IMR-90 (cell line): ENCODE results near the gene TRIM62. TPM values are rescaled to one million over a fixed set of nuclear protein-coding genes. Genes with fewer than 3 reads are reported as not detected.

Experiments used
- ATAC-seq: fragments of 200-7000 bp; cut with Tn5 transposase; 2 replicates; pipeline ENCODE4 v1.9.1; 2020; ENCODE audit warnings: low read depth, mild to moderate bottlenecking, moderate library complexity
- BruUV-seq: library from RNA; stranded (reverse); fragments of 400-500 nt; replicated peaks from 2 replicates; lab custom pipeline; 2021; lab: Mats Ljungman, UMichigan
- CTCF ChIA-PET: fragments of 300-600 bp; formaldehyde crosslinking; extraction: SDS; loops from one replicate; lab custom pipeline; 2021; ENCODE audit warnings: antibody characterized with exemption; lab: Yijun Ruan, JAX
- POLR2A ChIA-PET: fragments of 300-600 bp; sonication (Branson Sonifier 250); formaldehyde crosslinking; loops from one replicate; lab custom pipeline; 2022; ENCODE audit warnings: antibody characterized with exemption; ENCODE audit not compliant: unreplicated experiment; lab: Charles Lee
- DNase-seq: peaks from one replicate; pipeline ENCODE4 v3.0.0; 2013
- H2AFZ ChIP-seq: replicated peaks from 2 replicates; pipeline ENCODE3; 2013; ENCODE audit warnings: low read length, mild to moderate bottlenecking; ENCODE audit not compliant: poor library complexity
- H2AK5ac ChIP-seq: 2 replicates; pipeline ENCODE4 v1.6.1; 2013; ENCODE audit warnings: low read depth, low read length, inconsistent platforms
- H2AK9ac ChIP-seq: replicated peaks from 2 replicates; pipeline ENCODE3; 2013; ENCODE audit warnings: mild to moderate bottlenecking, low read depth, low read length, moderate library complexity; ENCODE audit not compliant: poor library complexity
- H2BK120ac ChIP-seq: 2 replicates; pipeline ENCODE4 v1.6.1; 2013; ENCODE audit warnings: low read depth, low read length, inconsistent platforms
- H2BK15ac ChIP-seq: 3 replicates; pipeline ENCODE4 v1.6.1; 2013; ENCODE audit warnings: low read depth, low read length, inconsistent platforms
- H2BK20ac ChIP-seq: 2 replicates; pipeline ENCODE4 v1.6.1; 2013; ENCODE audit warnings: low read depth, mild to moderate bottlenecking, inconsistent platforms, low read length, moderate library complexity
- H2BK5ac ChIP-seq: 2 replicates; pipeline ENCODE4 v1.6.1; 2013; ENCODE audit warnings: mild to moderate bottlenecking, low read depth, low read length, inconsistent platforms; ENCODE audit not compliant: poor library complexity, severe bottlenecking
- H3K14ac ChIP-seq: replicated peaks from 2 replicates; pipeline ENCODE4 v1.6.1; 2013; ENCODE audit warnings: low read depth, low read length, inconsistent platforms
- H3K18ac ChIP-seq: 2 replicates; pipeline ENCODE4 v1.6.1; 2013; ENCODE audit warnings: low read depth, low read length, control low read depth
- H3K23ac ChIP-seq: 2 replicates; pipeline ENCODE4 v1.6.1; 2013; ENCODE audit warnings: low read depth, low read length, inconsistent platforms
- H3K27ac ChIP-seq: 2 replicates; pipeline ENCODE4 v1.5.1; 2013; ENCODE audit warnings: mild to moderate bottlenecking, control low read depth, low read length; ENCODE audit not compliant: insufficient read depth
- H3K27me3 ChIP-seq: 2 replicates; pipeline ENCODE4 v1.6.1; 2013; ENCODE audit warnings: low read length; ENCODE audit not compliant: control insufficient read depth, insufficient read depth
- H3K36me3 ChIP-seq: 2 replicates; pipeline ENCODE4 v1.6.1; 2013; ENCODE audit warnings: low read length, mixed read lengths; ENCODE audit not compliant: control insufficient read depth, insufficient read depth
- H3K4ac ChIP-seq: 2 replicates; pipeline ENCODE4 v1.6.1; 2013; ENCODE audit warnings: low read depth, low read length, inconsistent platforms
- H3K4me1 ChIP-seq: 2 replicates; pipeline ENCODE4 v1.6.1; 2013; ENCODE audit warnings: low read length, mixed read lengths; ENCODE audit not compliant: control insufficient read depth, insufficient read depth
- H3K4me2 ChIP-seq: 2 replicates; pipeline ENCODE4 v1.6.1; 2013; ENCODE audit warnings: low read depth, mild to moderate bottlenecking, control low read depth, low read length, moderate library complexity
- H3K4me3 ChIP-seq: 2 replicates; pipeline ENCODE4 v1.5.1; 2013; ENCODE audit warnings: low read depth, mild to moderate bottlenecking, control low read depth, low read length, moderate library complexity; ENCODE audit not compliant: insufficient read depth
- H3K56ac ChIP-seq: 2 replicates; pipeline ENCODE4 v1.6.1; 2013; ENCODE audit warnings: low read length, inconsistent platforms; ENCODE audit not compliant: insufficient read depth; ENCODE audit errors: extremely low read depth
- H3K79me1 ChIP-seq, 2 experiments: 2 replicates each; pipeline ENCODE4 v1.6.1; 2013; ENCODE audit warnings: low read length in 2 of 2, inconsistent platforms in 1 of 2, low read depth in 1 of 2
- H3K9ac ChIP-seq: 2 replicates; pipeline ENCODE4 v1.6.1; 2013; ENCODE audit warnings: low read depth, low read length, control low read depth
- H3K9me1 ChIP-seq: 2 replicates; pipeline ENCODE4 v1.6.1; 2013; ENCODE audit warnings: low read length, inconsistent platforms; ENCODE audit not compliant: insufficient read depth
- H3K9me3 ChIP-seq: 2 replicates; pipeline ENCODE4 v1.6.1; 2013; ENCODE audit warnings: low read length; ENCODE audit not compliant: control insufficient read depth, insufficient read depth
- H4K20me1 ChIP-seq: 2 replicates; pipeline ENCODE4 v1.6.1; 2013; ENCODE audit warnings: low read length, inconsistent platforms; ENCODE audit not compliant: insufficient read depth
- H4K5ac ChIP-seq: 2 replicates; pipeline ENCODE4 v1.6.1; 2013; ENCODE audit warnings: mild to moderate bottlenecking, low read depth, low read length, control low read depth
- H4K8ac ChIP-seq, 2 experiments: 2 replicates each; pipeline ENCODE4 v1.6.1; 2013; ENCODE audit warnings: low read depth in 2 of 2, low read length in 2 of 2, control low read depth in 1 of 2, inconsistent platforms in 1 of 2
- H4K91ac ChIP-seq: 2 replicates; pipeline ENCODE4 v1.6.1; 2013; ENCODE audit warnings: low read depth, low read length, inconsistent platforms; ENCODE audit not compliant: insufficient read depth
- CHD1 ChIP-seq: IDR thresholded peaks from 2 replicates; pipeline ENCODE4 v1.6.1; 2012; ENCODE audit warnings: low read depth, low read length, improper control_type of control experiment
- CTCF ChIP-seq: conservative IDR thresholded peaks from 2 replicates; pipeline ENCODE4 v1.5.1; 2012; ENCODE audit warnings: mild to moderate bottlenecking, low read depth, low read length, improper control_type of control experiment
- MAFK ChIP-seq: IDR thresholded peaks from 2 replicates; pipeline ENCODE4 v1.6.1; 2012; ENCODE audit warnings: low read depth, low read length, improper control_type of control experiment
- SMC3 ChIP-seq: fragments of 150-350 bp; IDR thresholded peaks from 2 replicates; pipeline ENCODE4 v1.6.1; 2016; ENCODE audit warnings: low read depth, mild to moderate bottlenecking, antibody characterized with exemption, low read length, moderate library complexity
- WGBS, 2 experiments: methylation state at CpG; one replicate each; pipeline versions ENCODE4 v1.1.5 to v1.1.7; 2013; ENCODE audit warnings: missing lambda C conversion rate in 2 of 2; ENCODE audit not compliant: insufficient read length in 1 of 2; ENCODE audit errors: extremely low coverage in 2 of 2; 5-methylcytosine and 5-hydroxymethylcytosine counted together
- dilution Hi-C: fragments of 300-500 bp; cut with HindIII; formaldehyde crosslinking; loops from one replicate; pipeline ENCODE4 v1.14.3; 2018; ENCODE audit warnings: low sequenced_read_pairs; ENCODE audit not compliant: unreplicated experiment
- in situ Hi-C: fragments of 300-500 bp; cut with MboI; formaldehyde crosslinking; loops from 3 replicates; pipeline ENCODE4 v1.14.3; 2019; ENCODE audit warnings: low sequenced_read_pairs, inconsistent platforms, mixed read lengths
- intact Hi-C: fragments of 100-400 bp; cut with micrococcal nuclease; formaldehyde crosslinking; loops from 2 replicates; pipeline ENCODE4 v1.10.0; 2022
- polyA plus RNA-seq, 3 experiments: library from polyadenylated mRNA; depleted of rRNA; stranded (reverse); fragments of >200 nt; gene quantifications; 2 replicates each; pipeline ENCODE4 v1.2.3, GENCODE V29; 2012; ENCODE audit warnings: low replicate concordance in 1 of 3
- total RNA-seq: library from RNA; depleted of rRNA; stranded (reverse); fragments of >200 nt; gene quantifications from 2 replicates; pipeline ENCODE4 v1.2.3, GENCODE V29; 2012
- TF ChIP-seq, protein P1 (sequence below): fragments of 150-350 bp; IDR thresholded peaks from 2 replicates; pipeline ENCODE4 v1.6.1; 2016; ENCODE audit warnings: low read depth, mild to moderate bottlenecking, low read length, moderate library complexity, borderline replicate concordance

The TRIM62 gene
- total and polyA plus RNA-seq, 2 of the 4 experiments (the other 2 are of a cell fraction), result 3.0 to 11.1 TPM

GRCh38 chr1:33173091-33173490 lies 8.8 kb downstream of the TRIM62 start:
- Histone ChIP-seq H3K27ac (no peak overlapping the region), H3K27me3 (no peaks in the 10 kb centered on the region)
- dilution Hi-C loops, result no loop called here

More at GRCh38 chr1:33173091-33173490, 8.8 kb downstream of the TRIM62 start:
- Histone ChIP-seq H4K8ac (no peak overlapping the region), H3K4ac (no peak overlapping the region), H3K9me3 (0 out of 2 replicates have a peak, but pooled peaks cover under 1% of the 10 kb centered on the region), H3K4me3 (no peak overlapping the region), H2BK5ac (no peak overlapping the region), H2AK5ac (peak overlapping the region; percentile 39; the same call in 1 of the 2 replicates), H2AFZ (no peak overlapping the region), H3K9me1 (peaks cover 26% of the 10 kb centered on the region), H3K4me1 (peaks cover 16% of the 10 kb centered on the region), H3K18ac (no peak overlapping the region), H2AK9ac (no peak overlapping the region), H3K4me2 (no peak overlapping the region), H3K23ac (no peak overlapping the region), H2BK120ac (no peak overlapping the region), H3K36me3 (peaks cover 8% of the 10 kb centered on the region; the same call in 1 of the 2 replicates), H3K9ac (no peak overlapping the region), H3K14ac (no peak overlapping the region), H2BK15ac (no peak overlapping the region), H4K20me1 (0 out of 2 replicates have a peak, but pooled peaks cover 4% of the 10 kb centered on the region), H4K91ac (peak overlapping the region; percentile 15; the same call in 1 of the 2 replicates), H2BK20ac (no peak overlapping the region), H3K79me1 (peaks cover 22 to 72% of the 10 kb centered on the region in 2 experiments), H3K56ac (no peak overlapping the region), H4K5ac (no peak overlapping the region)
- DNase-seq (no peak), ATAC-seq (no peak)
- 0% methylated on average over 1 of the region's 4 CpGs; no CpG with 5 or more reads in 1 of the 2 experiments for WGBS, 2 experiments
- intact Hi-C loops, result no loop called here
- TF ChIP-seq MAFK (no peak), CTCF (no peak), SMC3 (no peak), CHD1 (no peak)
- TF ChIP-seq, protein P1, sequence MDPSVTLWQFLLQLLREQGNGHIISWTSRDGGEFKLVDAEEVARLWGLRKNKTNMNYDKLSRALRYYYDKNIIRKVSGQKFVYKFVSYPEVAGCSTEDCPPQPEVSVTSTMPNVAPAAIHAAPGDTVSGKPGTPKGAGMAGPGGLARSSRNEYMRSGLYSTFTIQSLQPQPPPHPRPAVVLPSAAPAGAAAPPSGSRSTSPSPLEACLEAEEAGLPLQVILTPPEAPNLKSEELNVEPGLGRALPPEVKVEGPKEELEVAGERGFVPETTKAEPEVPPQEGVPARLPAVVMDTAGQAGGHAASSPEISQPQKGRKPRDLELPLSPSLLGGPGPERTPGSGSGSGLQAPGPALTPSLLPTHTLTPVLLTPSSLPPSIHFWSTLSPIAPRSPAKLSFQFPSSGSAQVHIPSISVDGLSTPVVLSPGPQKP, result no peak
- in situ Hi-C loops, result no loop called here
- ChIA-PET POLR2A (no interaction called here), CTCF (interaction anchor here (0.5 kb wide), 1 partner anchor 73 kb away, joined by 3 read pairs; no protein-coding TSS in a partner anchor)
- no TSS peak for BruUV-seq
